Amniotic epithelial cell (primary cell): ENCODE data around the gene ZNF680.
"Not testable (repeated sequence)": the region's sequence is repeated elsewhere in the genome, so short reads cannot be mapped to it uniquely, and the experiment has no call there.

Source experiments
- DNase-seq: peaks from one replicate; pipeline ENCODE4 v3.0.0-alpha.2; 2010; ENCODE audit warnings: low read depth

Gene ZNF680

GRCh38 chr7:64557601-64558322 is 5.1 kb downstream of the ZNF680 start:
- DNase-seq: no peak

- DNase-seq: no peak
Observed at GRCh38 chr7:64555046-64555445, 7.8 kb downstream of the ZNF680 start.

- DNase-seq: not testable (repeated sequence)
Observed at GRCh38 chr7:64554188-64554587, 8.7 kb downstream of the ZNF680 start.

- DNase-seq: no peak
Observed at GRCh38 chr7:64551375-64552142, 11.3 kb downstream of the ZNF680 start.

GRCh38 chr7:64544010-64544409 is 18.9 kb downstream of the ZNF680 start:
- peak; percentile 24 for DNase-seq

GRCh38 chr7:64541438-64542359 is 21.2 kb downstream of the ZNF680 start:
- DNase-seq: peak; percentile 80

- no peak for DNase-seq
Observed at GRCh38 chr7:64533756-64534155, 29.1 kb downstream of the ZNF680 start.

GRCh38 chr7:64528770-64529169 is 34.1 kb downstream of the ZNF680 start:
- DNase-seq: no peak

GRCh38 chr7:64521409-64521984 is 41.4 kb downstream of the ZNF680 start:
- no peak for DNase-seq

- no peak for DNase-seq
Observed at GRCh38 chr7:64516451-64516850, 46.4 kb downstream of the ZNF680 start.

- DNase-seq: no peak
Observed at GRCh38 chr7:64515781-64516180, 47.1 kb downstream of the ZNF680 start.

GRCh38 chr7:64515330-64515729 is 47.5 kb downstream of the ZNF680 start:
- no peak for DNase-seq

GRCh38 chr7:64509583-64509982 is 53.3 kb downstream of the ZNF680 start:
- peak; percentile 18 for DNase-seq

GRCh38 chr7:64504581-64505120 is 58.2 kb downstream of the ZNF680 start:
- no peak for DNase-seq

- DNase-seq: no peak
Observed at GRCh38 chr7:64498270-64498669, 64.6 kb downstream of the ZNF680 start.

- DNase-seq: no peak
Observed at GRCh38 chr7:64494912-64495461, 67.9 kb downstream of the ZNF680 start.

- no peak for DNase-seq
Observed at GRCh38 chr7:64485623-64486022, 77.2 kb downstream of the ZNF680 start.
